Cardiac fibroblast (primary cell): ENCODE results near the gene DPH5.
A peak's percentile ranks its signal among the peaks of the same experiment; 100 is the strongest.

ENCODE experiments used
- DNase-seq, 2 donors: peaks; one replicate each; pipeline versions ENCODE4 v3.0.0 to v3.0.0-alpha.2; 2010; ENCODE audit warnings: low read depth in 2 of 2
- H3K4me3 ChIP-seq, 2 donors: replicated peaks in 1 of 2; 1 replicate in 1 of 2; 2 replicates in 1 of 2; pipeline ENCODE4 v1.5.1; 2011; ENCODE audit warnings: low read depth in 2 of 2, low read length in 2 of 2, mild to moderate bottlenecking in 2 of 2, moderate library complexity in 1 of 2
- TF ChIP-seq, protein P1 (sequence below): IDR thresholded peaks from one replicate; pipeline ENCODE4 v1.5.1; 2011; ENCODE audit warnings: low read depth, mild to moderate bottlenecking, low read length, inconsistent platforms

The DPH5 gene

GRCh38 chr1:100972185-100972584 lies 53.4 kb downstream of the DPH5 start:
- TF ChIP-seq, protein P1, sequence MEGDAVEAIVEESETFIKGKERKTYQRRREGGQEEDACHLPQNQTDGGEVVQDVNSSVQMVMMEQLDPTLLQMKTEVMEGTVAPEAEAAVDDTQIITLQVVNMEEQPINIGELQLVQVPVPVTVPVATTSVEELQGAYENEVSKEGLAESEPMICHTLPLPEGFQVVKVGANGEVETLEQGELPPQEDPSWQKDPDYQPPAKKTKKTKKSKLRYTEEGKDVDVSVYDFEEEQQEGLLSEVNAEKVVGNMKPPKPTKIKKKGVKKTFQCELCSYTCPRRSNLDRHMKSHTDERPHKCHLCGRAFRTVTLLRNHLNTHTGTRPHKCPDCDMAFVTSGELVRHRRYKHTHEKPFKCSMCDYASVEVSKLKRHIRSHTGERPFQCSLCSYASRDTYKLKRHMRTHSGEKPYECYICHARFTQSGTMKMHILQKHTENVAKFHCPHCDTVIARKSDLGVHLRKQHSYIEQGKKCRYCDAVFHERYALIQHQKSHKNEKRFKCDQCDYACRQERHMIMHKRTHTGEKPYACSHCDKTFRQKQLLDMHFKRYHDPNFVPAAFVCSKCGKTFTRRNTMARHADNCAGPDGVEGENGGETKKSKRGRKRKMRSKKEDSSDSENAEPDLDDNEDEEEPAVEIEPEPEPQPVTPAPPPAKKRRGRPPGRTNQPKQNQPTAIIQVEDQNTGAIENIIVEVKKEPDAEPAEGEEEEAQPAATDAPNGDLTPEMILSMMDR = no peak
- DNase-seq = no peak
- H3K4me3 ChIP-seq = no peak overlapping the region

- H3K4me3 ChIP-seq = no peak overlapping the region
- TF ChIP-seq, protein P1 = no peak
- DNase-seq = no peak
Observed at GRCh38 chr1:100971021-100971420, 54.6 kb downstream of the DPH5 start.

DNA sequence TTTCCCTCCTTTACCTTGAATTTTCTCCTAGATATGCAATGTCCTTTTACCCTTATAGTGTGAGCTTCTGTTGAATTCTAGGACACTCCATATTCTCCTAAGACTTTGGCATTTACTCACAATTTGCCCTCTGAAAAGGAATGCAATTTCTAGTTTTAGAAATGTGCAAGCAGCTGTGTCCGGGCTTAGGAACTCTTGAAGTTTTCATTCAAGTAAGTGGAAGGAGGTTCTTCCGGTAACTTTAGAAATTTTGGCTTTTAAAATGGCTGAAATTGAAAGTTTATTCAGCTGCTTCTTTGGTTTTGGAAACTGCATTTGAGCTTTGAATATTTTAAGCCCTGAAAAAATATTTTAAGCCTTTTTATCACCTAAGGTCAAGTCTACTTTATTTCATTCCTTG lies 56.3 kb downstream of the DPH5 start:
- DNase-seq = no peak
- H3K4me3 ChIP-seq = no peak overlapping the region
- TF ChIP-seq, protein P1 = no peak

GRCh38 chr1:100968621-100969020 lies 57.0 kb downstream of the DPH5 start:
- TF ChIP-seq, protein P1 = no peak
- H3K4me3 ChIP-seq = no peak overlapping the region
- no peak for DNase-seq

GRCh38 chr1:100960098-100960497 lies 65.5 kb downstream of the DPH5 start:
- TF ChIP-seq, protein P1 = no peak
- no peak for DNase-seq

GRCh38 chr1:100959502-100960060 lies 66.0 kb downstream of the DPH5 start:
- H3K4me3 ChIP-seq = no peak overlapping the region
- DNase-seq = peak in 1 of 2 donors; percentile 30
- TF ChIP-seq, protein P1 = no peak

More at GRCh38 chr1:100960098-100960497, 65.5 kb downstream of the DPH5 start:
- no peak overlapping the region for H3K4me3 ChIP-seq

GRCh38 chr1:100955322-100955721 lies 70.3 kb downstream of the DPH5 start:
- TF ChIP-seq, protein P1 = no peak
- DNase-seq = peak; percentile 71 to 88
- H3K4me3 ChIP-seq = no peak overlapping the region
